H1 (cell line): ENCODE measurements around the gene ELP5. TPM values are rescaled to one million over a fixed set of nuclear protein-coding genes. Genes with fewer than 3 reads are reported as not detected.

ENCODE experiments used
- ASH2L ChIP-seq: fragments of 200-600, 300-600 bp; sonication (generic); IDR thresholded peaks from one replicate; pipeline ENCODE4 v1.7.1; 2017; ENCODE audit warnings: low read length
- BACH1 ChIP-seq: IDR thresholded peaks from 2 replicates; pipeline ENCODE4 v1.6.1; 2012; ENCODE audit warnings: low read length, improper control_type of control experiment
- CEBPB ChIP-seq: IDR thresholded peaks from 2 replicates; pipeline ENCODE4 v1.6.1; 2012; ENCODE audit warnings: low read depth, low read length
- CREB1 ChIP-seq: IDR thresholded peaks from 2 replicates; pipeline ENCODE4 v1.6.1; 2012; ENCODE audit warnings: inconsistent platforms
- CTBP2 ChIP-seq: IDR thresholded peaks from 2 replicates; pipeline ENCODE4 v1.7.0; 2011; ENCODE audit warnings: borderline replicate concordance, mild to moderate bottlenecking, moderate library complexity, mixed read lengths, low read length; ENCODE audit not compliant: insufficient read depth, insufficient read length
- EGR1 ChIP-seq: IDR thresholded peaks from 2 replicates; pipeline ENCODE4 v1.6.1; 2011; ENCODE audit warnings: low read depth, low read length, borderline replicate concordance
- EP300 ChIP-seq, 2 experiments: IDR thresholded peaks; 1 replicate in 1 of 2; 2 replicates in 1 of 2; pipeline ENCODE4 v1.6.1; 2011 to 2012; ENCODE audit warnings: low read depth in 2 of 2, low read length in 2 of 2, mild to moderate bottlenecking in 2 of 2, borderline replicate concordance in 1 of 2, inconsistent platforms in 1 of 2, moderate library complexity in 1 of 2
- FOSL1 ChIP-seq: IDR thresholded peaks from 2 replicates; pipeline ENCODE4 v1.6.1; 2011; ENCODE audit warnings: mild to moderate bottlenecking, low read depth, low read length, moderate library complexity; ENCODE audit not compliant: insufficient read depth
- HDAC2 ChIP-seq, 2 experiments: fragments of 300-600 bp in 1 of 2; sonication (generic) in 1 of 2; IDR thresholded peaks; 2 replicates each; pipeline ENCODE4 v1.6.1; 2011 to 2012; ENCODE audit warnings: low read depth in 2 of 2, low read length in 2 of 2, mild to moderate bottlenecking in 2 of 2, moderate library complexity in 2 of 2, borderline replicate concordance in 1 of 2, inconsistent platforms in 1 of 2
- KDM5A ChIP-seq: fragments of 200-600 bp; IDR thresholded peaks from 2 replicates; pipeline ENCODE4 v1.7.1; 2012; ENCODE audit warnings: mild to moderate bottlenecking, low read length, inconsistent platforms, mixed read lengths
- NRF1 ChIP-seq: IDR thresholded peaks from 2 replicates; pipeline ENCODE4 v1.6.1; 2011; ENCODE audit warnings: mild to moderate bottlenecking, low read depth, low read length, improper control_type of control experiment
- RFX5 ChIP-seq: IDR thresholded peaks from 2 replicates; pipeline ENCODE4 v1.6.1; 2011; ENCODE audit warnings: low read depth, low read length, improper control_type of control experiment, borderline replicate concordance
- RNF2 ChIP-seq: fragments of 200-900, 300-1000 bp; sonication (generic); IDR thresholded peaks from 2 replicates; pipeline ENCODE4 v1.7.1; 2016; ENCODE audit warnings: borderline replicate concordance, low read depth, mild to moderate bottlenecking, antibody characterized with exemption, low read length; ENCODE audit not compliant: poor library complexity, severe bottlenecking; ENCODE audit errors: missing control alignments
- SAP30 ChIP-seq: fragments of 300-600 bp; sonication (generic); IDR thresholded peaks from 2 replicates; pipeline ENCODE4 v1.7.1; 2012; ENCODE audit warnings: low read length, moderate library complexity, mild to moderate bottlenecking, inconsistent platforms; ENCODE audit not compliant: insufficient read depth, insufficient replicate concordance
- SP4 ChIP-seq: IDR thresholded peaks from 2 replicates; pipeline ENCODE4 v1.6.1; 2012; ENCODE audit warnings: low read length, inconsistent platforms
- SRF ChIP-seq: IDR thresholded peaks from 2 replicates; pipeline ENCODE4 v1.6.1; 2011; ENCODE audit warnings: mild to moderate bottlenecking, low read depth, low read length, moderate library complexity
- TBP ChIP-seq: IDR thresholded peaks from 2 replicates; pipeline ENCODE4 v1.6.1; 2011; ENCODE audit warnings: low read depth, low read length, improper control_type of control experiment
- TEAD4 ChIP-seq: IDR thresholded peaks from 2 replicates; pipeline ENCODE4 v1.6.1; 2012; ENCODE audit warnings: low read depth, low read length, inconsistent platforms, mixed read lengths
- YY1 ChIP-seq: IDR thresholded peaks from 2 replicates; pipeline ENCODE4 v1.6.1; 2011; ENCODE audit warnings: low read depth, mild to moderate bottlenecking, low read length
- polyA plus RNA-seq, 7 experiments: library from polyadenylated mRNA; depleted of rRNA in 3 of 7; stranded (reverse) in 5 of 7; unstranded in 2 of 7; fragments of >200 nt in 5 of 7; fragments of 200-250 nt in 2 of 7; gene quantifications; 1 replicate in 5 of 7; 2 replicates in 1 of 7; 4 replicates in 1 of 7; pipeline versions ENCODE4 v1.2.1 to v1.2.3, GENCODE V29; 2011 to 2013; ENCODE audit warnings: missing spikeins in 2 of 7, mixed read lengths in 2 of 7
- total RNA-seq: library from RNA; stranded (reverse); fragmentation: NEBNext Ultra II Directional; extraction: Animal tissue kit (Norgen Biotek cat#: 25700); gene quantifications from 2 replicates; pipeline ENCODE4 v1.2.1, GENCODE V29; 2021
- TF ChIP-seq, protein P1 (sequence below): IDR thresholded peaks from 2 replicates; pipeline ENCODE4 v1.6.1; 2012; ENCODE audit warnings: inconsistent platforms
- TF ChIP-seq, protein P2 (sequence below): IDR thresholded peaks from 2 replicates; pipeline ENCODE4 v1.6.1; 2012; ENCODE audit warnings: low read length, inconsistent platforms

The ELP5 gene
- total and polyA plus RNA-seq, 2 of the 8 experiments (the other 6 are each of a cell fraction or from before 2014, with no cell fraction given): 75.4 to 107 TPM

DNA sequence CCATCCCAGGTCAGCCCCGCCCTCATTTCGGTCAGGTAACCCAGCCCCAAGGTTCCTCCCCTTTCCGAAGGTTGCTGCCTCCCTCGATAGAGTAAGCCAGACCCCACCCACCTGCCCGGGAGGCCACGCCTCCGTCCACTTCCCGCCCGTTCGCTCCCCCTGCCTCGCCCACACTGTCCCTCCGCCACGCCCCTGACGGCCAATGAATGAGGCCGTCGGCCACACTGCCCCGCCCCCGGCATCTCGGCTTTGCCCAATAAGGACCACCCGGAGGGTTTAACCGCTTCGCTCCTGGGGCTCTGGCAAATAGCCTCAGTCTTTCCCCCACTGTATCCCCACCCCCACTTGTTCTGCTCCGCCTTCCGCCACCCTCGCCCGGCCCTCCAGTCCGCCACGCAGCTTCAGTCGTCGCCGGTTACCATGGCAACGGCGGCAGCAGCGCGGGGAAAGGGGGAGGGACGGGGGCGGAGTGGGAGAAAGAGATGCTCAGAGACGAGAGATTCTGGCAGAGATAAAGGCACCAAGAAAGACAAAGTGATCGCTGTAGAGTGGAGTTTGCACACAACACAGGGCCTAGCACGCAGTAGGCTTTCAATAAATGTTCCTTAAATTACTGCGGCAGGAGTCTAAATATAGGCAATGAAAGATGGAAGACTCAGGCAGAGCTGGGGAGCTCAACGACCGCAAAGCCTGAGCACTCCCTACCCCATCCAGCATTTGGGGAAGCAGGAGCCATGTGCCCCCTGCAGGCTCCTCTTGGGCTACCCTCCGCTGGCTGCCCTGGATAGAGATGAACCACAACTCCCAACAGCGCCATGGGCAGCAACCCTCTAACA, 37.5 kb upstream of the ELP5 start (continued):
- TF ChIP-seq, protein P1, sequence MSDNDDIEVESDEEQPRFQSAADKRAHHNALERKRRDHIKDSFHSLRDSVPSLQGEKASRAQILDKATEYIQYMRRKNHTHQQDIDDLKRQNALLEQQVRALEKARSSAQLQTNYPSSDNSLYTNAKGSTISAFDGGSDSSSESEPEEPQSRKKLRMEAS: peak; percentile 65
- peak; percentile 84 for TF ChIP-seq CEBPB
- TF ChIP-seq FOSL1: no peak
- peak; percentile 4 for TF ChIP-seq TEAD4
- peak; percentile 24 for TF ChIP-seq SAP30
- TF ChIP-seq SRF: no peak
- TF ChIP-seq, protein P2, sequence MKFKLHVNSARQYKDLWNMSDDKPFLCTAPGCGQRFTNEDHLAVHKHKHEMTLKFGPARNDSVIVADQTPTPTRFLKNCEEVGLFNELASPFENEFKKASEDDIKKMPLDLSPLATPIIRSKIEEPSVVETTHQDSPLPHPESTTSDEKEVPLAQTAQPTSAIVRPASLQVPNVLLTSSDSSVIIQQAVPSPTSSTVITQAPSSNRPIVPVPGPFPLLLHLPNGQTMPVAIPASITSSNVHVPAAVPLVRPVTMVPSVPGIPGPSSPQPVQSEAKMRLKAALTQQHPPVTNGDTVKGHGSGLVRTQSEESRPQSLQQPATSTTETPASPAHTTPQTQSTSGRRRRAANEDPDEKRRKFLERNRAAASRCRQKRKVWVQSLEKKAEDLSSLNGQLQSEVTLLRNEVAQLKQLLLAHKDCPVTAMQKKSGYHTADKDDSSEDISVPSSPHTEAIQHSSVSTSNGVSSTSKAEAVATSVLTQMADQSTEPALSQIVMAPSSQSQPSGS: no peak
- peak; percentile 24 for TF ChIP-seq ASH2L
- TF ChIP-seq CTBP2: peak; percentile 45
- TF ChIP-seq CREB1: peak; percentile 59; the same call in 1 of the 2 replicates
- TF ChIP-seq RNF2: no peak
- peak; percentile 75; the same call in 1 of the 2 replicates for TF ChIP-seq SP4
- no peak for TF ChIP-seq KDM5A
- TF ChIP-seq RFX5: peak; percentile 82
- peak in 1 of 2 experiments; percentile 7; a peak in 1 of 3 replicates for TF ChIP-seq EP300 (IDR thresholded peaks at IDR 0.05; ENCODE audit: borderline replicate concordance in 1 of 2, low read depth in 2 of 2, low read length in 2 of 2)
- no peak for TF ChIP-seq TBP
- no peak; the same call in 1 of the 2 replicates for TF ChIP-seq BACH1
- no peak; a peak in 1 of 4 replicates for TF ChIP-seq HDAC2 (IDR thresholded peaks at IDR 0.05; ENCODE audit: borderline replicate concordance in 1 of 2, low read depth in 2 of 2, low read length in 2 of 2)
- TF ChIP-seq NRF1: no peak
- TF ChIP-seq EGR1: peak; percentile 53; the same call in 1 of the 2 replicates
- TF ChIP-seq YY1: peak; percentile 73; the same call in 1 of the 2 replicates
